OCI-LY1 (cell line): ENCODE measurements around the gene MAP3K7.
"Not testable (repeated sequence)": the region's sequence is repeated elsewhere in the genome, so short reads cannot be mapped to it uniquely, and the experiment has no call there.

Source experiments
- H2AFZ ChIP-seq: fragments of 200-600 bp; sonication (generic), shearing (Covaris generic); 2 replicates; pipeline ENCODE4 v1.6.0; 2014; ENCODE audit warnings: antibody characterized with exemption, mild to moderate bottlenecking, low read length
- H3F3A ChIP-seq: fragments of 200-600 bp; sonication (generic), shearing (Covaris generic); 2 replicates; pipeline ENCODE4 v1.6.0; 2014; ENCODE audit warnings: mild to moderate bottlenecking, antibody characterized with exemption, low read length, moderate library complexity; ENCODE audit not compliant: insufficient read depth
- H3K27ac ChIP-seq: fragments of 200-600 bp; sonication (generic); 2 replicates; pipeline ENCODE4 v1.5.1; 2014; ENCODE audit warnings: low read length, mixed run types, mild to moderate bottlenecking, low read depth; ENCODE audit not compliant: poor library complexity, severe bottlenecking
- H3K27me3 ChIP-seq: fragments of 200-600 bp; sonication (generic); 2 replicates; pipeline ENCODE4 v1.6.0; 2014; ENCODE audit warnings: antibody characterized with exemption, mild to moderate bottlenecking, low read length, moderate library complexity; ENCODE audit not compliant: insufficient read depth
- H3K36me3 ChIP-seq: fragments of 200-600 bp; sonication (generic); 2 replicates; pipeline ENCODE4 v1.6.1; 2014; ENCODE audit warnings: mild to moderate bottlenecking, antibody characterized with exemption, low read length, moderate library complexity, mixed read lengths; ENCODE audit not compliant: insufficient read depth
- H3K4me1 ChIP-seq: fragments of 200-600 bp; sonication (generic); 2 replicates; pipeline ENCODE4 v1.5.1; 2014; ENCODE audit warnings: mild to moderate bottlenecking, low read length, moderate library complexity; ENCODE audit not compliant: insufficient read depth, severe bottlenecking
- H3K4me2 ChIP-seq: fragments of 200-600 bp; sonication (generic), shearing (Covaris generic); 2 replicates; pipeline ENCODE4 v1.6.1; 2014; ENCODE audit warnings: low read length
- H3K4me3 ChIP-seq: fragments of 200-600 bp; sonication (generic); 2 replicates; pipeline ENCODE4 v1.5.1; 2014; ENCODE audit warnings: low read length, low read depth, mild to moderate bottlenecking, mixed read lengths; ENCODE audit not compliant: poor library complexity, severe bottlenecking
- H3K79me2 ChIP-seq: fragments of 200-600 bp; shearing (Covaris generic); 2 replicates; pipeline ENCODE4 v1.6.1; 2016; ENCODE audit warnings: mixed run types, low read length, mixed read lengths; ENCODE audit not compliant: insufficient read depth
- H3K9ac ChIP-seq: fragments of 200-600 bp; sonication (generic), shearing (Covaris generic); 2 replicates; pipeline ENCODE4 v1.6.1; 2014; ENCODE audit warnings: mild to moderate bottlenecking, low read length, mixed read lengths
- H3K9me2 ChIP-seq: fragments of 200-600 bp; sonication (generic), shearing (Covaris generic); 2 replicates; pipeline ENCODE4 v1.6.1; 2014; ENCODE audit warnings: low read depth, mild to moderate bottlenecking, low read length, mixed read lengths
- H3K9me3 ChIP-seq: fragments of 200-600 bp; shearing (Covaris generic); 2 replicates; pipeline ENCODE4 v1.6.1; 2014; ENCODE audit warnings: low read length, mixed read lengths
- H4K20me1 ChIP-seq: fragments of 200-600 bp; sonication (generic), shearing (Covaris generic); 2 replicates; pipeline ENCODE4 v1.6.0; 2016; ENCODE audit warnings: mild to moderate bottlenecking, low read length; ENCODE audit not compliant: insufficient read depth
- CTCF ChIP-seq: fragments of 200-600 bp; sonication (generic), shearing (Covaris generic); IDR thresholded peaks from 2 replicates; pipeline ENCODE4 v1.5.1; 2017; ENCODE audit warnings: mild to moderate bottlenecking, antibody characterized with exemption, low read length, moderate library complexity, mixed read lengths
- EZH2 ChIP-seq: fragments of 200-600 bp; sonication (generic), shearing (Covaris generic); IDR thresholded peaks from 2 replicates; pipeline ENCODE4 v1.8.0; 2017; ENCODE audit warnings: borderline replicate concordance, mixed run types, mild to moderate bottlenecking, antibody characterized with exemption, low read length, moderate library complexity, mixed read lengths

Gene MAP3K7

DNA sequence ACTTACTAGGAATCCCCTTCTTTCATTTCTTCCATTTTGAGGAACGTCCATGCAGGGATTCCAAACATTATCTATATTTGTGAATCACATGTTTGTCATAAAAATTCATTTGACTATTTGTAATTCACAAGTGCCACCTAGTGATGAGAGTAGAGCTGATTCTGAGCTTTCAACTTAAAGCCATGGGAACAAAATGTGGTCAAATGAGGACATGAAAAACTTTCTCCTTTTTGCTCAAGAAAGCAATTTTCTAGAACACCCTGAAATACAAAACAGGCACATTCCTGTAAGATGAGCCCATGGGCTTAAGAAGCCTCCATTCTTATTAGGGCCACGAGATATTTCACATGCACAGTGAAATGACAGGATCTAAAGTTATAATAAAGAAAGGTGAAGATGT, 12.3 kb downstream of the MAP3K7 start:
- Histone ChIP-seq H3K79me2 (peaks cover 26% of the 10 kb centered on the region), H3K4me2 (no peak overlapping the region)
- TF ChIP-seq CTCF: peak; percentile 38; the same call in 1 of the 2 replicates
- no peak for TF ChIP-seq EZH2

DNA sequence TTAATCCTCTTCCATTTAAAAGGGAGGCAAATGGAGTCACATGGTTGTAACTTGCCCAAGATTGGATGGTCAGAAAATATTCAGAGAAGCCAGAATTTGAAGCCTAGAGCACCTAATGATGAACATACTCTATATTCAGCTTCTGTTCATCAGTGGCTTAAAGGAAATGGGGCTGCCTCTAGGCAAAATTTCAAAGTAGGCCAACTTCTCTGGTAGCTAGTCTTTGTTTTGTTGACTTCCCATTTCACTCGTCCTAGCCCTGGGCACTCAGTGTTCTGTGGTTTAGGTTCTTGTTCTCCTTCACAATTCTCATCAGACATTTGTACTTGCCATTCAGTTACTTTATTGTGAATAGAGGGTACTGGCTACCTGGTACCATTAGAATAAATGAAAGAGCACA, 13.2 kb downstream of the MAP3K7 start:
- H3K27ac ChIP-seq: no peak overlapping the region
- H3K9ac ChIP-seq: no peak overlapping the region
- TF ChIP-seq EZH2: no peak
- no peaks in the 10 kb centered on the region for H3K9me2 ChIP-seq
- H3K27me3 ChIP-seq: no peaks in the 10 kb centered on the region
- H4K20me1 ChIP-seq: no peaks in the 10 kb centered on the region
- H2AFZ ChIP-seq: no peak overlapping the region
- peaks cover 17% of the 10 kb centered on the region for H3K79me2 ChIP-seq
- no peaks in the 10 kb centered on the region for H3K4me1 ChIP-seq
- no peaks in the 10 kb centered on the region for H3F3A ChIP-seq
- no peak overlapping the region for H3K4me3 ChIP-seq
- H3K9me3 ChIP-seq: no peaks in the 10 kb centered on the region
- peaks cover 20% of the 10 kb centered on the region for H3K36me3 ChIP-seq
- H3K4me2 ChIP-seq: no peak overlapping the region

More for the DNA sequence above, 12.3 kb downstream of the MAP3K7 start:
- Histone ChIP-seq H3K9ac (no peak overlapping the region), H3F3A (no peaks in the 10 kb centered on the region), H3K9me3 (no peaks in the 10 kb centered on the region), H3K27ac (no peak overlapping the region), H3K27me3 (no peaks in the 10 kb centered on the region), H3K4me3 (no peak overlapping the region), H2AFZ (no peak overlapping the region), H3K36me3 (peaks cover 22% of the 10 kb centered on the region; the same call in 1 of the 2 replicates), H3K4me1 (no peaks in the 10 kb centered on the region), H3K9me2 (no peaks in the 10 kb centered on the region), H4K20me1 (no peaks in the 10 kb centered on the region)

DNA sequence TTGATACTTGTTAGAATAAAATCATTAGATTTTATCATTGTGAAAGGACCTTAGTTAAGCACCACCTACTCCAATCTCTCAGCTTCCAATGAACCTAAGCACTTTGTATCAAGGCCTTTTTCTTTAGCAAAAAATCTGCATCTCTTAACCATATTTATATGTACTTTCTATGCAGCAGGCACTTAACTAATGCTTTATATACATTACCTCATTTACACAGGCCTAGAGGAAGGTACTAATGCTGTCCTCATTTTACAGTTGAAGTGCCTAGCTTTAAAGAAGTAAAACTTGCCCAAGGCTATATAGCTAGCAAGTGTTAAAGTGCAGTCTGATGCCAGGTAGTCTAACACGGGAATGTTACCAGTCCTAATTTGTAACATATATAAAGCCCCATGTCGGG, 14.0 kb downstream of the MAP3K7 start:
- Histone ChIP-seq H3K9me2 (no peaks in the 10 kb centered on the region), H3K9me3 (no peaks in the 10 kb centered on the region), H3K27ac (no peak overlapping the region), H4K20me1 (no peaks in the 10 kb centered on the region), H3K4me2 (no peak overlapping the region), H3K36me3 (peaks cover 24% of the 10 kb centered on the region), H3K27me3 (no peaks in the 10 kb centered on the region), H2AFZ (no peak overlapping the region), H3K9ac (no peak overlapping the region), H3K4me3 (no peak overlapping the region), H3K79me2 (peaks cover 15% of the 10 kb centered on the region), H3F3A (no peaks in the 10 kb centered on the region), H3K4me1 (no peaks in the 10 kb centered on the region)
- TF ChIP-seq CTCF: no peak
- no peak for TF ChIP-seq EZH2

- TF ChIP-seq EZH2 (no peak), CTCF (no peak)
Observed at GRCh38 chr6:90569223-90569622, 17.6 kb downstream of the MAP3K7 start.

DNA sequence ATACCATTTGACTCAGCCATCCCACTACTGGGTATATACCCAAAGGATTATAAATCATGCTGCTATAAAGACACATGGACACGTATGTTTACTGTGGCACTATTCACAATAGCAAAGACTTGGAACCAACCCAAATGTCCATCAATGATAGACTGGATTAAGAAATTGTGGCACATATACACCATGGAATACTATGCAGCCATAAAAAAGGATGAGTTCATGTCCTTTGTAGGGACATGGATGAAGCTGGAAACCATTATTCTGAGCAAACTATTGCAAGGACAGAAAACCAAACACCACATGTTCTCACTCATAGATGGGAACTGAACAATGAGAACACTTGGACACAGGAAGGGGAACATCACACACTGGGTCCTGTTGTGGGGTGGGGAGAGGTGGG, 19.2 kb downstream of the MAP3K7 start:
- H3F3A ChIP-seq, H3K4me2 ChIP-seq, H4K20me1 ChIP-seq, H3K9me3 ChIP-seq, H3K27ac ChIP-seq, H3K9me2 ChIP-seq, H3K4me3 ChIP-seq, H3K27me3 ChIP-seq, H3K9ac ChIP-seq, H2AFZ ChIP-seq, H3K4me1 ChIP-seq: not testable (repeated sequence)
- H3K36me3 ChIP-seq: peaks cover 20% of the 10 kb centered on the region
- peaks cover 10% of the 10 kb centered on the region for H3K79me2 ChIP-seq

More at GRCh38 chr6:90569223-90569622, 17.6 kb downstream of the MAP3K7 start:
- Histone ChIP-seq H3K27ac (no peak overlapping the region), H3K4me2 (no peak overlapping the region), H3K9me2 (no peaks in the 10 kb centered on the region), H4K20me1 (no peaks in the 10 kb centered on the region), H3F3A (no peaks in the 10 kb centered on the region), H2AFZ (no peak overlapping the region), H3K9me3 (no peaks in the 10 kb centered on the region), H3K9ac (no peak overlapping the region), H3K4me1 (no peaks in the 10 kb centered on the region), H3K27me3 (no peaks in the 10 kb centered on the region), H3K36me3 (peaks cover 24% of the 10 kb centered on the region), H3K79me2 (peaks cover 10% of the 10 kb centered on the region), H3K4me3 (no peak overlapping the region)
